Ishikawa (cell line): ENCODE measurements around the gene CARMIL1.

Source experiments
- CEBPB ChIP-seq: IDR thresholded peaks from 2 replicates; pipeline ENCODE4 v1.6.1; 2012
- EP300 ChIP-seq: IDR thresholded peaks from 2 replicates; pipeline ENCODE4 v1.6.1; 2012; ENCODE audit warnings: borderline replicate concordance

GRCh38 chr6:25450469-25451198 is 171.5 kb downstream of the CARMIL1 start:
- TF ChIP-seq EP300 (no peak), CEBPB (no peak)
